NB4 (cell line): ENCODE measurements around the gene DGCR2.

Experiments
- MYC ChIP-seq: IDR thresholded peaks from 2 replicates; pipeline ENCODE4 v1.6.1; 2011; ENCODE audit warnings: low read depth, low read length
- POLR2A ChIP-seq: IDR thresholded peaks from 2 replicates; pipeline ENCODE4 v1.6.1; 2011; ENCODE audit warnings: mild to moderate bottlenecking; ENCODE audit not compliant: insufficient read length; ENCODE audit errors: extremely low read depth
- TF ChIP-seq, protein P1 (sequence below): IDR thresholded peaks from one replicate; pipeline ENCODE4 v1.5.1; 2012; ENCODE audit warnings: low read depth, low read length
- TF ChIP-seq, protein P2 (sequence below): IDR thresholded peaks from 2 replicates; pipeline ENCODE4 v1.6.1; 2011; ENCODE audit warnings: low read depth, low read length

DNA sequence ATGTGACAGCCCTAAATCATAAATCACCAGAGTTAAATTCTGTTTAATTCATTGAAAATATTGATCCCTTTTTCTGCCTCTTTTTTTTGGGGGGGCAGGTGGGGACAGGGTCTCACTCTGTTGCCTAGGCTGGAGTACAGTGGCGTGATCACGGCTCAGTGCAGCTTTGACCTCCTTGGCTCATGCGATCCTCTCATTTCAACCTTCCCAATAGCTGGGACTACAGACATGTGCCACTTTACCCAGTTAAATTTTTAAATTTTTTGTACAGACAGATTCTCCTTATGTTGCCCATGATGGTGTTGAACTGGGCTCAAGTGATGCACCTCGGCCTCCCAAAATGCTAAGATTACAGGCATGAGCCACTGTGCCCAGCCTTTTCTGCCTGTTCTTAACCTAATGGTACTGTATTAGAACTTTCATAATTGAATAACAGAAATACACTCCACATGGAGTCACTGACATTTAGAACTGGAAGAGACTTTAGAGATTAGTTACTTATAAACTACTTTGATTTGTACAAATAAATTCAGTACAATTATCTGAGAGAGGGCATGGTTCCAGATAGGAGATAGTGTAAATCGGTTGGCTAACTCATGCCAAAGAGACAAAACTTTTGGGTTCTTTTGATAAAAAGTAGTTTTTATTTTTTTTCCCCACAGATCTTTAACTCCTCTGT is 109.8 kb downstream of the DGCR2 start:
- TF ChIP-seq, protein P1, sequence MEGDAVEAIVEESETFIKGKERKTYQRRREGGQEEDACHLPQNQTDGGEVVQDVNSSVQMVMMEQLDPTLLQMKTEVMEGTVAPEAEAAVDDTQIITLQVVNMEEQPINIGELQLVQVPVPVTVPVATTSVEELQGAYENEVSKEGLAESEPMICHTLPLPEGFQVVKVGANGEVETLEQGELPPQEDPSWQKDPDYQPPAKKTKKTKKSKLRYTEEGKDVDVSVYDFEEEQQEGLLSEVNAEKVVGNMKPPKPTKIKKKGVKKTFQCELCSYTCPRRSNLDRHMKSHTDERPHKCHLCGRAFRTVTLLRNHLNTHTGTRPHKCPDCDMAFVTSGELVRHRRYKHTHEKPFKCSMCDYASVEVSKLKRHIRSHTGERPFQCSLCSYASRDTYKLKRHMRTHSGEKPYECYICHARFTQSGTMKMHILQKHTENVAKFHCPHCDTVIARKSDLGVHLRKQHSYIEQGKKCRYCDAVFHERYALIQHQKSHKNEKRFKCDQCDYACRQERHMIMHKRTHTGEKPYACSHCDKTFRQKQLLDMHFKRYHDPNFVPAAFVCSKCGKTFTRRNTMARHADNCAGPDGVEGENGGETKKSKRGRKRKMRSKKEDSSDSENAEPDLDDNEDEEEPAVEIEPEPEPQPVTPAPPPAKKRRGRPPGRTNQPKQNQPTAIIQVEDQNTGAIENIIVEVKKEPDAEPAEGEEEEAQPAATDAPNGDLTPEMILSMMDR: no peak
- TF ChIP-seq POLR2A: no peak
- TF ChIP-seq, protein P2, sequence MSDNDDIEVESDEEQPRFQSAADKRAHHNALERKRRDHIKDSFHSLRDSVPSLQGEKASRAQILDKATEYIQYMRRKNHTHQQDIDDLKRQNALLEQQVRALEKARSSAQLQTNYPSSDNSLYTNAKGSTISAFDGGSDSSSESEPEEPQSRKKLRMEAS: no peak
- no peak for TF ChIP-seq MYC
